Measurements from ENCODE around the gene PLEKHA5. TPM values are rescaled to one million over a fixed set of nuclear protein-coding genes. Genes with fewer than 3 reads are reported as not detected.

The PLEKHA5 gene
- polyA plus RNA-seq, 4 donors = 51.5 to 105 (median 96.4) TPM

DNA sequence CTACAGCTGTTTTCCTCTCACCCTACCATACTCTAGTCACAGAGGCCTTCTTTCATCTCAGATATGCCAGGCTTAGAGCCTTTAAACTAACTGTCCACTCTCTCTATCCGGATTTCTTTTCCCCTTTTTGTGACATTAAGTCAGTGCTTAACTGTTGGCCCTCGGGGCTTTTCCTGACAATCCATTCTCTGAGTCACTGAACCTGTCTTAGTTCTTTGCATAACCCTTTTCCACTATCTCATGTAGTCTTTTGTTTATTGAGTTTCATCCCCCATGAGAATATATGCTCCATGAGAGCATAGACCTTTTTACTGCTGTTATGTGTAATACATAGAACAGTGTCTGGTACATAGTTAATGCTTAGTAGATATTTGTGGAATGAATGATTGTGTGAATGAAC lies 68.7 kb downstream of the PLEKHA5 start:
- DNase-seq (ENCODE audit: low read depth in 4 of 4, low spot score in 3 of 4) = no peak

DNA sequence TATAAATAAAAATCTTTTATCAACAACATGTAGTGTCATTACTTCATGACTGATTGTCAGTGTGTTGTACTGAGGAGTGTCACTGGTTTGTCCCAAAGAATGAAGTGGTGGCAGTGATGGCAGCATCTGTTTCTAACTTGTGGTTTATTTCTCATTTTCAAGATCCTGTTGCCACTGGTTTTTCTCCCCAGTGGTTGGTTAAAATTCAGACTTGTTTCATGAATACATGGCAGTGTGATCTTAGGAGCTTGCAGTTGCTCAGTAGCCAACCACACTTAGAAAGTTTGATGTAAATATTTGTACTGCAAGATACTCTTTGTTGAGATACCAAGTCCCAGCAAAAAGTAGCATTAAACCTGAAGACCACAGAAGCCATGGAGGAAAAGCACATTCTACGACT lies 69.8 kb downstream of the PLEKHA5 start:
- DNase-seq (ENCODE audit: low read depth in 4 of 4, low spot score in 3 of 4) = no peak

DNA sequence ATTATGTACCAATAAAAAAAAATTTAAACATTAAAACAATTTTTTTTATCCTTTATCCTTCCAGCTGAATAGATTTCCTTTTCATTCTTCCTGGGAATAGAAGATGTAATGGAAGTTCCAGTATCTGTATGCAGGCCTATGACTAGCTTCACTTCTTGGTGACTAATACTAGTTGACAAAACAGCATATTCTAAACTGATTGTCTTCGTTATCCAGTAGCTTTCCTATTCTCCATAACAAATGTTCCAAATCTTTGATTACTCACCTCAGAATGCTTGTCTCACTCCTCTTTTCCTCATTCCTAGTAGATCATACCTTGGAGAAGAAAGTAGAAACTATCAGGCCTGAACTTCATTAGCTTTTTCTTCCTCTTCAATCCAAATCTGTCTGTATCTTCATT lies 70.7 kb downstream of the PLEKHA5 start:
- DNase-seq (ENCODE audit: low read depth in 4 of 4, low spot score in 3 of 4) = no peak

DNA sequence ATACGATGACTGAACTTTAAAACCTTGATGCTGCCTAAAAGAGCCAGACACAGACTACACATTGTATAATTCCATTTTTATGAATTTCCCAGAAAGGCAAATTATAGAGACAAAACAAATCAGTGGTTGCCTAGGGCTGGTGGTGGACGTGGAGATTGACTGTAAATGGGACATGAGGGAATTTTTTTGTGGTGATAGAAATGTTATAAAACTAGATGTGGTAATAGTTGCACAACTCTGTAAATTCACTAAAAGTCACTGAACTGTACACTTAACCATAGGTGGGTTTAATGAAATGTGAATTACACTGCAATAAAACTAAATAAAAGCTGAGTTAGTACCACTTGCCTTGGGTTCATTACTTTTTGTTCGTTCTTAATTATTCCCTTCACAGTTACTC lies 72.1 kb downstream of the PLEKHA5 start:
- no peak for DNase-seq (ENCODE audit: low read depth in 4 of 4, low spot score in 3 of 4)

DNA sequence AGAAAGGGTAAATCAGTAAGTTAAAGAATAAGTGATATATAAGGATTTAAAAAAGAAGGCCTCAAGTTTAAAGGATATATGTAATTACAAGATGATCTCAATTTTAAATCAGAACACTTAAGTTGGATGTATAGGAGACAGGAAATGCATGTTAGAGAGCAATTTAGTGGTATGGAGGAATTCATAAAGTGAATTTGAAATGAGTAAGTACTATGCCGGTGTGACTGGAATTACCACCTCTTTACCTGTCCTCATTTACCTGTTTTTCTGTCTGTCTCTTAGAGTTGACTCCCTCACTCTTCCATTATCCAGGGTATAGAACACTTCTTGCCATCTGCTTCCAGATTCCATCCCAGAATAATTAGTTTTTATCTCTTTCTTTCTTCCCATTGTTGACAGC lies 73.5 kb downstream of the PLEKHA5 start:
- DNase-seq (ENCODE audit: low read depth in 4 of 4, low spot score in 3 of 4) = no peak

DNA sequence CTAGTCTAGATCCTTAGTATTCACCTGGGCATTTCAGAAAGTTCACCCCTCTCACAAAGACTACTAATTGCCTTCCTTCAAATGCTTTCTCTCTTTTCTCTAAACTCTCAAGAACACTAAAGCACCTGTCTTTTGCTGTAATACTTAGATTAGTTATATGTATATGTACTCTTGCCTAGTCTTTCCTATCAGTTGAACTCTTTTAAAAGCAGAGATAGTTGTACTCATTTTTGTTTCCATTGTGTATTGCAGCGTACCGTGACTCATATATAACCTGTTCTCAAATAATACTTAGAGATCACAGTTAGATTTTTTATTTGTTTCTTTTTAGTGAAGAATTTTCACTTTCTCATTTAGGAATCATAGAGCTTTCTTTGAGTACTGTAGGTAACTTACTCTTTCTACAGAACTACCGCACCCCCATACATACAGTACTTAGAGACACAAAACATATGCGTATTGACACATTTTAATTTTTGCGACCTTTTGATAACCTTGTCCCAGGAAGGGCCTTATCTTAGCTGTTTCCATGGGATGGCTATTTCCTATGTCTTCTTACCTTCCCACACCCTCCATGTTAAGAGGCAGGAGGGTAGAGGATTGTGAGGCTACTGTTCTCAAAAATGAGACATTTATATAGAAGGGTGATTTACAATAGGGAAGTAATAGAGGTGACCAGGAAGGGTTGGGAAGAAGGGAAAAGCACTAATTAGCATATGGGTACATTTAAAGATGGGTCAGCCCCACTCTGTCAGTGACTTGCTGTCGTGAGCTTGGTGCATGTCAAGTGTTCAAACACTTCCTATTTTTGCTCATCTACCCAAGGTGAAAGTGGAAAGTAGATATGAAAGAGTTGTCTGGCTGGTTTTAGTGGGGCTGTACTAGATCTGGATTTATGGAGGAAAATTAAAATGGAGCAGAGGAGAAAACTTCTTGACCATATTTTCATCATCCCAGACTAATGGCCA lies 74.3 kb downstream of the PLEKHA5 start:
- no peak for DNase-seq (ENCODE audit: low read depth in 4 of 4, low spot score in 3 of 4)

DNA sequence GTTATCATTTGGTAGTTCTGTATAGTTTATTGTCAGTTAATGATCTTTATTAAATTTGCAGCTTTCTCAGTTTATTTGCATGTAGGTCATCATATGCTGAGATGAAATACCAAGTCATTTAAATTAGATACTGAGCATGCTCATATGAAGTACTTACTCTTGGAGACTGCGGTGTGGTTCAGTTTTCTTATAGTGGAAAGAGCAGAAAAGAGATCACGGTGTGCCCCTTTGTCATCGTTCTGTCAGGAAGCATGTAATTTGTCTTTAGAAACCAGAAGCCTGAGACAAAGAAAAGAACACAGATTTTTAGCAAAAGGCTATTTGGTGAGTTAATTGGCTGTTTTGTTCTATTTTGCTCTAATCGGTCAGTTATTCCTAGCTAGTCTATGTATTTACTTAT lies 75.6 kb downstream of the PLEKHA5 start:
- no peak for DNase-seq (ENCODE audit: low read depth in 4 of 4, low spot score in 3 of 4)

DNA sequence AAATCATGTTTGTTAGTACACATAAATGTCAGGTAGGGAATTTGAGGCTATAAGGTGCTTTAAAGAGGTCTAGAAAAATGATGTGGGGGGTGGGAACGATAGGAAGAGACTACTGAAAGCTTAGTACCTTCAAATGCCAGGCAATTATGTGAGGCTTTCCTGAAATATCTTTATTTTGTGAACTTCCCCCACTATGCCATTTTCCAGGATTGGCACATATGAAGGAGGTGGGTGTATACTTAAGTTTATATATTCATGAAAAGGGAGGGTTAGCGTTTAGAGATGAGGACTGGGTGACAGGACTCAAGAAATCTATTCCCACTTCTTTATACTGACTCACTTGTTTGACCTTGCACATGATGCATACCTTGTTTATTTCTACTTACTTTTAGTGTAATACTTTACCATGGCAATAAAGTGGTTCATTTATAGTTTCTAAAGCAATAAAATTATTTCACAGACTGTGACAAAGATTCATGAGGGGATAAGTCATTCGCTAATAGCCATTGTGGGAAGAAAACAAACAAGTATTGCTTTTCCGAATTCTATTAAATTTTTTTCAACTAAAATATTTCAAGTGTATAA lies 77.1 kb downstream of the PLEKHA5 start:
- no peak for DNase-seq (ENCODE audit: low read depth in 4 of 4, low spot score in 3 of 4)

DNA sequence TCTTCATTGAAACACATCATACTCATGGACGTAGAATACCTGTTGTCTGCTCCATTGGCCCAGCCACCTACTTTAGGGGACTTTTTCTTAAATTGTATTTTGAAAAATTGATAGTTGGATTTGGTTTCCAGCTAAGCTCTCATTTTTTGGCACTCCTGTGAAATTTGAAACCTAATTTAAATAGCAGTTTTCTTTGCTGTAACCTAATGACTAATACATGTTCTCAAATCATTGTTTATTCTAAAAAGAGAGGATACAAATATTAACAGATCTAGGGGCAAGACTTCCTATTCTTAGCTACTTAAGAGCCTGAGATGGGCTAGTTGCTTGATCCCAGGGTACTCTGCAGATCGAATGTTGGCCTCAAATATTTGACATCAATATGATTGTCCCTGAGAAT lies 78.9 kb downstream of the PLEKHA5 start:
- no peak for DNase-seq (ENCODE audit: low read depth in 4 of 4, low spot score in 3 of 4)

DNA sequence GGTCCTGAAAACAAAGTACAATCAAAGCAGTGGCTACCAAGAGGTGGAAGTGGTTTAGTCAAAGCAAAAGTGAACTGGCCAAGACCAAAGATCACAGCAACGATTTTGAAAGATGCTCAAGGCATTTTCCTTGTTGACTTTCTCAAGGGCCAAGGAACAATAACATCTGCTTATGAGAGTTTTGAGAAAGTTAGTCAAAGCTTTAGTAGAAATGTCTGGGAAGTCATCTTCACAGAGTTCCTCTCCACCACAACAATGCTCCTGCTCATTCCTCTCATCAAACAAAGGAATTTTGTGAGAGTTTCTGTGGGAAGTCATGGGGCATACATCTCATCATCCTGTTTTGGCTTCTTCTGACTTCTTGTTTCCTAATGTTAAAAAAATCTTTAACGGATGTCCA lies 80.1 kb downstream of the PLEKHA5 start:
- no peak for DNase-seq (ENCODE audit: low read depth in 4 of 4, low spot score in 3 of 4)

DNA sequence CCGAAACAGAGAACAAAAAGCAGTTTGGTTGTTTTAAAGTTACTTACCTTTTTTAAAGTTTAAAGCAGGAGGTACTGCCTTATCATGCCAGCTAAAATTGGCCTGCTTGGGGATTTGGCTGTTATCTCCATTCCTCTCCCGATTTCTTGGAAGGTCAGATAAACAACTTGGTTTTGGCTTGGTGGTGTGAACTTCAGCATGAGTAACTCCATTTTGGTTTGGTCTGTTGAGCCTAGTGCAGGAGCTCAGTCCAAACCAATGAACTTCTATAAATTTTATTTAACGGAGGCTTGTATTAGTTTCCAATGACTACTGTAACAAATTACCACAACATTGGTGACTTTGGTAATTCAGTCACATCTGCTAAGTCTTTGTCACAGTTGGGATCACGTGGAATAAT lies 82.3 kb downstream of the PLEKHA5 start:
- no peak for DNase-seq (ENCODE audit: low read depth in 4 of 4, low spot score in 3 of 4)

DNA sequence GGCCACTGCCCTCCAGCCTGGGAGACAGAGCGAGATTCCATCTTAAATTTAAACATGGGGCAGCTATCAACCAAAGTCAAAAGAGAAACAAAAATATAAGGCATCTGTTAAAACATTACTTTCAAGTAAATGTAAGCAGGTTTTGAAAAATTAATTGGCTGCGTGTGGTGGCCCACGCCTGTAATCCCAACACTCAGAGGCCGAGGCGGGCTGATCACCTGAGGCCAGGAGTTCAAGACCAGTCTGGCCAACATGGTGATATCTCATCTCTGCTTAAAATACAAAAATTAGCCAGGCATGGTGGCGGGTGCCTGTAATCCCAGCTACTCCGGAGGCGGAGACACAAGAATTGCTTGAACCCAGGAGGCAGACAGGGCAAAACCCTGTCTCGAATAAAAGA lies 82.7 kb downstream of the PLEKHA5 start:
- DNase-seq (ENCODE audit: low read depth in 4 of 4, low spot score in 3 of 4) = no peak

DNA sequence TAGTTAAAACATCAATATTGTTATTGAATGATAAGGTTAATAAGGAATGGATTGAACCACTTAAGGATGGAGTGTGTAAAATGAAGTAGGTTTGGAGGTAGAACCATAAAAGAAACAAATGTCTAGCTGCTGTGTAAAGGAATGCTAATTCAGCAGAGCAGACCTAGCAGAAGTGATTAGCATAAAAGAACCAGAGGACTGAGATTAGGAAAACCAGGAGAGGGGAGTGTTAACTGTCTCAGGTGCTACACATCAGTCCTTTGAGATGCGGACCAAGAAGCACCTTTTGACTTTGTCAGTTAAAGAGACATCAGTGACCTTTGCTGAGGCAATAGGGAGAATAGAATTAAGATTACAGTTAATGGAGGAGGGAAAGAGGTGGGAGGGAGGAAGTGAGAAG lies 84.5 kb downstream of the PLEKHA5 start:
- no peak for DNase-seq (ENCODE audit: low read depth in 4 of 4, low spot score in 3 of 4)

DNA sequence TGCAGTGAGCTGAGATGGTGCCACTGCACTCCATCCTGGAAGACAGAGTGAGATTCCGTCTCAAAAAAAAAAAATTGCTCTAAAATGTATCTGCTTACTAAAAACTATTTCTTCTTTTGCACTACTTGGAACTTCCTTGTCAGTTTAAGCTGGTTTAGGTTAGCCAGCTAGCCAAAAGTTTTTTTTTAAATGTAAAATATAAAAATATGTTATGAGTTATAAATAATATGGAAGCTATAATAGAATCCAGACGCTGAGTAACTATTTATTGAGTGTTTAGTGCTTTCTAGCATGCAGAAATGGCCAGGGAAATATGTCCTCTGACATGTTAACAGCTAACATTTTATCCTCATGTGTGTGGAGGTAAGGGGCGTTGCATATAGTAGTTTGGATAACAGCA lies 85.6 kb downstream of the PLEKHA5 start:
- no peak for DNase-seq (ENCODE audit: low read depth in 4 of 4, low spot score in 3 of 4)

DNA sequence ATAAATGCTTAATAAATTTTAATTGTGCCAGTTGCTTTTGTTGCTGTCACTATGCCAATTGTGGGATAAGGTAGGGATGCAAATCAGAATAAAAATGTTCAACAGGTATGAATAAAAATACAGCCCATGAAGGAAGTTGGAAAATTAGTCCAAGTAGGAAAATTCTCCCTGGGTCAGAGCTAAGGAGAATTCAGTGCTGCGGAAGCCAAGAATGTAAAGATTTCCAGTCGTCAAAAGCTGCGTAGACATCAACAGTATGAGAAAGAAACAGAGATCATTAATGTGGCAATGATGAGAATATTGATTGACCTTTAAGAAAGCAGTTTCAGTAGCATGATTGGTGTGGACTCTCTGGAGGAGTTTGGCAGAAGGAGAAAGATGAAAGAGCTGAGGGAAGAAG lies 87.9 kb downstream of the PLEKHA5 start:
- no peak for DNase-seq (ENCODE audit: low read depth in 4 of 4, low spot score in 3 of 4)

DNA sequence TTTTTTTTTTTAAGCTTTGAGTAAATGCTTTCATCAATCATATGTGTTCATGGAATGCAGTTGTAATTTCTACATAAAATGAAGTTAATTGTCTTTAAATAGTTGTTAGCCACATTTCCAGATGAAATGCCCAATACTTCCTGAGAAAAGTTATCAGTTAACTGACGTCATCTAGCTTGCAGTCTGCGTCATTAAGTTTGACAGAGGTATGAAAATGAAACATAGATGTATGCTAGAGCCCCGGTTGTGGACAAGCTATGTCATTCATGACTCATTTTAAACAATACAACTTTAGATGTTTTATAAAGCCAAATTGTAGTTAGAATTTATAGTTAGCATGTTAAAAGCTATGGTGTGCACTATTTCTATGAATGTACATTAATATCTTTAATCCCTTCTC lies 90.7 kb downstream of the PLEKHA5 start:
- DNase-seq (ENCODE audit: low read depth in 4 of 4, low spot score in 3 of 4) = no peak

DNA sequence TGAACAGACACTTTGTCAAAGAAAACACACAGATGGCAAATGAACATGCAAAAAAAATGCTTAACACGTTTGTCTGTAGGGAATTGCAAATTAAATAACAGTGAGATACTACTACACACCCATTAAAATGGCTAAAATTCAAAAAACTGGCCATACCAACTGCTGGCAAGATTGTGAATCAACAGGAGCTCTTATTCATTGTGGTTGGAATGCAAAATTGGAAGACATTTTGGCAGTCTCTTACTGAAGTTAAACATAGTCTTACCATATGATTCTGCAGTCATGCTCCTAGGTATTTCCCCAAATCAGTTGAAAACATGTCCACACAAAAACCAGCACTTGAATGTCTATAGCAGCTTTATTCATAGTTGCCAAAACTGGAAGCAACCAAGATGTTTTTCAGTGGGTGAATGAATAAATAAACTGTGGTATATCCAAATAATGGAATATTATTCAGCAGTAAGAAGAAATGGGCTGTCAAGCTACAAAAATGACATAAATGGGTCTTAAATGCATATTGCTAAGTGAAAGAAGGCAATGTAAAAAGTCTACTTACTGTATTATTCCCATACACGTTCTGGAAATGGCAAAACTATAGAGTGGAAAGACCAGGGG lies 91.4 kb downstream of the PLEKHA5 start:
- DNase-seq (ENCODE audit: low read depth in 4 of 4, low spot score in 3 of 4) = no peak

DNA sequence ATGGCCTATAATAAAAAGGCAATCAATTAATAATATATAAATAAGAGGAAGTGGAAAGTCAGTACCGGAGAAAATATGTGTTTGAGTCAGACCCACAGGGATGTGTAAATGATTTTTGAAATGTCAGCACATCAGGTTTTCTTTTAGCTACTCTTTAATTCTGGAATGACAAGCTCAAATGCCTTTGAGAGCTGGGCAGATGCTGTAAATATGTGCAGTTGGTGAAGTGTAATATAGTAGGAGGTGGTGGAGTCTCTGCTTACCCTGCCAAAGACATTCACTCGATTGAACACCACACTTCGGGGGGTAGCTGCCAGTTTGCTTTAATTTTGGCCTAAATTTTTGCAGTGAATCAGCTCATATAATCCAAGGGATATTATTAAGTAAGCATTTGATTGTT lies 93.0 kb downstream of the PLEKHA5 start:
- no peak for DNase-seq (ENCODE audit: low read depth in 4 of 4, low spot score in 3 of 4)

DNA sequence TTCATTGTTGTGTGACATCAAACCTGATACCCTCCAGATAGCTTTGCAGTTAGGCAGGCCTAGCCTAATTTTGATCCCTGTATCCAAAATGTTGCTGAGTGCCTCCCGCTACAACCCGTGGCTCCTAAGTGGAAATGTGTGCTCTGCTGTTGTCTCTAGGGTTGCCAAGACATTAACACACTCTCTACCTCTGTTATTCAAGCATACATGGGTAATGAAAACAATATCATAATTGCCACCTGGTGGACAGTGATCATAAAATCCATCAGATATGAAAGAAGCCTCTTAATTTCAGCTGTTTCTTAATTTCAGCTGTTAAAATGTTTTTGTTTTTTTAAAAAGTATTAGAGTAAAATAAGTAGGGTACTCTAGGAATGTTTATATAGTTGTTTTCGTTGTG lies 93.5 kb downstream of the PLEKHA5 start:
- no peak for DNase-seq (ENCODE audit: low read depth in 4 of 4, low spot score in 3 of 4)

DNA sequence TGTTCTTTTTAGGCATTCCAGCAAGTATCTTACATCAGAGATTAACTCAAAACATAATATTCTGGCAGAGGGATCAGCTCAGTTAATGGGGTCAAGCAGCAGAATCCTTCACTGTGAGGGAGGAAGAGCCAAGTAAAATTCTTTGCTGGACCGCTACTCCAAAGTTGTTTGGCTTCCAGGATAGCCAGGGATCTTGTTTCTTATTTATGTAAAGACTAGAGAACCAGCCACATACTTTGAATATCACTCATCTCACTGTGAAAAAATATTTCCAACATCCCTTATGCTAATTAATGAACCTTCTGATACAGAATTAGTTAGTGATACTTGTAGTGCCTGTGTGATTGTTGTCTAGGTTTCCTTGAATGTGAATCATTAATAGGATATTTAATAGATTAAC lies 94.2 kb downstream of the PLEKHA5 start:
- no peak for DNase-seq (ENCODE audit: low read depth in 4 of 4, low spot score in 3 of 4)

DNA sequence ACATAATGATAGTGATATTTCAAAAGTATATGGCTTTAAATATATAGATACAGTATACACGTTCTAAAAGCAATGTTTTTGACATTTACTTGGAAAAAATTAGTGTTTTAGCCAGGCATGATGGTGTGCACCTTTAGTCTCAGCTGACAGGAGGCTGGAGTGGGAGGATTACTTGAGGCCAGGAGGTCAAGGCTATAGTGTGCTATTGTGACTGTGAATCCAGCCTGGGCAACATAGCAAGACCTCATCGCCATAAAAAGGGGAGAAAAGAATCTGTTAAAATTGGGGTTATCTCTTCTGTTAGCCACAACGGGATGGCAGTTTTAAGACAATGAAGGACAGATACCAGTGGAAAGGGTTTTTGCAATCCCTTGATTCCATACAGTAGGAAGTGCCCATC lies 95.2 kb downstream of the PLEKHA5 start:
- no peak for DNase-seq (ENCODE audit: low read depth in 4 of 4, low spot score in 3 of 4)
